Renal cortex interstitium (tissue), 15 donors: ENCODE results near the gene RIC1. TPM values are rescaled to one million over a fixed set of nuclear protein-coding genes. Genes with fewer than 3 reads are reported as not detected.
"Not testable (repeated sequence)": the region's sequence is repeated elsewhere in the genome, so short reads cannot be mapped to it uniquely, and the experiment has no call there.

ENCODE experiments used
- DNase-seq, 11 donors: peaks; one replicate each; pipeline ENCODE4 v3.0.0-alpha.2; 2013; ENCODE audit warnings: low read depth in 9 of 11, low spot score in 4 of 11; ENCODE audit errors: extremely low read depth in 1 of 11
- long read RNA-seq, 16 experiments: transcript quantifications; one replicate each; lab custom pipeline, GENCODE V29; 2026
- polyA plus RNA-seq, 3 donors: library from polyadenylated mRNA; unstranded; fragments of 120-200 nt; gene quantifications; one replicate each; pipeline ENCODE4 v1.2.1, GENCODE V29; 2013; ENCODE audit not compliant: insufficient read length in 3 of 3

Gene RIC1, protein sequence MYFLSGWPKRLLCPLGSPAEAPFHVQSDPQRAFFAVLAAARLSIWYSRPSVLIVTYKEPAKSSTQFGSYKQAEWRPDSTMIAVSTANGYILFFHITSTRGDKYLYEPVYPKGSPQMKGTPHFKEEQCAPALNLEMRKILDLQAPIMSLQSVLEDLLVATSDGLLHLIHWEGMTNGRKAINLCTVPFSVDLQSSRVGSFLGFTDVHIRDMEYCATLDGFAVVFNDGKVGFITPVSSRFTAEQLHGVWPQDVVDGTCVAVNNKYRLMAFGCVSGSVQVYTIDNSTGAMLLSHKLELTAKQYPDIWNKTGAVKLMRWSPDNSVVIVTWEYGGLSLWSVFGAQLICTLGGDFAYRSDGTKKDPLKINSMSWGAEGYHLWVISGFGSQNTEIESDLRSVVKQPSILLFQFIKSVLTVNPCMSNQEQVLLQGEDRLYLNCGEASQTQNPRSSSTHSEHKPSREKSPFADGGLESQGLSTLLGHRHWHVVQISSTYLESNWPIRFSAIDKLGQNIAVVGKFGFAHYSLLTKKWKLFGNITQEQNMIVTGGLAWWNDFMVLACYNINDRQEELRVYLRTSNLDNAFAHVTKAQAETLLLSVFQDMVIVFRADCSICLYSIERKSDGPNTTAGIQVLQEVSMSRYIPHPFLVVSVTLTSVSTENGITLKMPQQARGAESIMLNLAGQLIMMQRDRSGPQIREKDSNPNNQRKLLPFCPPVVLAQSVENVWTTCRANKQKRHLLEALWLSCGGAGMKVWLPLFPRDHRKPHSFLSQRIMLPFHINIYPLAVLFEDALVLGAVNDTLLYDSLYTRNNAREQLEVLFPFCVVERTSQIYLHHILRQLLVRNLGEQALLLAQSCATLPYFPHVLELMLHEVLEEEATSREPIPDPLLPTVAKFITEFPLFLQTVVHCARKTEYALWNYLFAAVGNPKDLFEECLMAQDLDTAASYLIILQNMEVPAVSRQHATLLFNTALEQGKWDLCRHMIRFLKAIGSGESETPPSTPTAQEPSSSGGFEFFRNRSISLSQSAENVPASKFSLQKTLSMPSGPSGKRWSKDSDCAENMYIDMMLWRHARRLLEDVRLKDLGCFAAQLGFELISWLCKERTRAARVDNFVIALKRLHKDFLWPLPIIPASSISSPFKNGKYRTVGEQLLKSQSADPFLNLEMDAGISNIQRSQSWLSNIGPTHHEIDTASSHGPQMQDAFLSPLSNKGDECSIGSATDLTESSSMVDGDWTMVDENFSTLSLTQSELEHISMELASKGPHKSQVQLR (N-terminal part only)
- polyA plus RNA-seq = 10 to 100 TPM; 28.5 to 34.6 (median 29.9) TPM
- long read RNA-seq, donor 1, partial matches to known transcripts = 7 of 7 reads
- long read RNA-seq, donor 1, other reads (novel, unspliced or antisense) = 0 of 7 reads
- long read RNA-seq, donor 2, full-length matches to known transcripts = 1 of 1 reads
- long read RNA-seq, donor 2, partial matches to known transcripts = 0 of 1 reads
- long read RNA-seq, donor 2, other reads (novel, unspliced or antisense) = 0 of 1 reads
- long read RNA-seq, donor 3, full-length matches to known transcripts = 1 of 14 reads
- long read RNA-seq, donor 3, partial matches to known transcripts = 13 of 14 reads
- long read RNA-seq, donor 3, other reads (novel, unspliced or antisense) = 0 of 14 reads
- long read RNA-seq, donor 4, full-length matches to known transcripts = 1 of 9 reads
- long read RNA-seq, donor 4, partial matches to known transcripts = 8 of 9 reads
- long read RNA-seq, donor 4, other reads (novel, unspliced or antisense) = 0 of 9 reads
- long read RNA-seq, donor 5 = 0 reads
- long read RNA-seq, donor 6, full-length matches to known transcripts = 2 of 8 reads
- long read RNA-seq, donor 6, partial matches to known transcripts = 6 of 8 reads
- long read RNA-seq, donor 6, other reads (novel, unspliced or antisense) = 0 of 8 reads
- long read RNA-seq, donor 7, full-length matches to known transcripts = 1 of 1 reads
- long read RNA-seq, donor 7, partial matches to known transcripts = 0 of 1 reads
- long read RNA-seq, donor 7, other reads (novel, unspliced or antisense) = 0 of 1 reads
- long read RNA-seq, donor 8, full-length matches to known transcripts = 2 of 21 reads
- long read RNA-seq, donor 8, partial matches to known transcripts = 10 of 21 reads
- long read RNA-seq, donor 8, other reads (novel, unspliced or antisense) = 9 of 21 reads
- long read RNA-seq, donor 9, partial matches to known transcripts = 0 of 1 reads
- long read RNA-seq, donor 9, other reads (novel, unspliced or antisense) = 0 of 1 reads
- long read RNA-seq, donor 10, full-length matches to known transcripts = 2 of 2 reads
- long read RNA-seq, donor 10, partial matches to known transcripts = 0 of 2 reads
- long read RNA-seq, donor 10, other reads (novel, unspliced or antisense) = 0 of 2 reads
- long read RNA-seq, donor 11 = 0 reads
- long read RNA-seq, donor 12 = 0 reads
- long read RNA-seq, donor 13 = 0 reads
- long read RNA-seq, donor 14 = 0 reads
- long read RNA-seq, donor 15 = 0 reads
- long read RNA-seq, donor 16, partial matches to known transcripts = 43 of 52 reads
- long read RNA-seq, donor 16, other reads (novel, unspliced or antisense) = 9 of 52 reads

DNA sequence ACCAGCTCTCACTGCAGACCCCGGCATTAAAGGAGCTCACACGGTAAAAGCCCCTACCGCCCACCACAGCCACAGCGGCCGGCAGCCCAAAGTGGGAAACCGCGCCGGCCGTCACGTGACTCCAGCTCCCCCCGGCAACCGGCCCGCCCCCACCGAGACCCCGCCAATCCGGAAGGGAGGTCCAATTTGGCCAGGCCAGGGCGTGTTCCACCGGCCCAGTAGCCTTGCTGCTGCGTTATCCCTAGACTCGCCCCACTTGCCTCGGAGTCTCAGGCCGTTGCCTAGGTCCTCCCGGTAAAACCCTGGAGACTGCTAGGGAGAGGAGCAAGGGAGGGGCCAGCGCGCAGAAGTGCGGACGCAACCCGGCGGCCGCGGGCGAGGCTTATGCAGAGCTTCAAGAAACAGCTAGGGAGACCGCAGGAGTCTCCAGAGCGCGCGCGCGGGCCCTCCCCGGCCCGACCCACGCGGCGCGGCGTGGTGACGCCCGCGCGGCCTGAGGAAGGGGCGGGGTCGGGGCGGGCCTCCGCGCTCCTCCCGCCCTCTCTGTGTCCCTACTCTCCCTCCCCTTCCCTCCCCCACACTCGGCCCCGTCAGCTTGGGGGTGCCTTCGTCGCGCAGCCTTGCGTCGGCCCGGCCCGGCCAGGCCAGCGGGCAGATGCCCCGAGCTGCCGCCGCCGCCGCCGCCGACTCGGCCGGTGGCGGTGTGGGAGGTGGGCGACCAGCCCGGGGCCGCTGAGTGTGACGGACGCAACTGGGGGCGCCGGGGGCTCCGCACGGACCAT lies at the start of gene RIC1:
RIC1 (plus strand) TSS at position 578 of the 782 bp plus-strand sequence; CDS start at position 781, 203 bp downstream.
- DNase-seq = peak; percentile 78 to 91 (median 86)

DNA sequence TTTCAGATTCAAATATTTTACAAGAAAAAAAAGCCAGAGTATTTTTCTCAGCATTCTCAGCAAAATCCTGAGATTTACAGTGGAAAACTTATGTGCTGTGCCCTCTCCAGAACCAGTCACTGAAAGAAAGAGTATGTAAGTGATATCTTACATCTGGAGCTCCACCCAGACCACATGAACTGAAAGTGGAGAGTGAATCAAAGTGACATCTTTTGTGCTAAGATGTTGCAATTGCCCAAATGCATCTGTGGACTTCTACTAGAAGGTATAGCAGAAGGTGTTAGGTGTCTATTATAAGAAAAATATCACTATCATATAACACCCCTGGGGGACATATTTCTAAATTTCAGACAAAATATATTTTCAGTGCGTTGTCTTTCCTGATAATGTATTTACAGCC lies 49.0 kb upstream of the RIC1 start:
- DNase-seq = no peak

DNA sequence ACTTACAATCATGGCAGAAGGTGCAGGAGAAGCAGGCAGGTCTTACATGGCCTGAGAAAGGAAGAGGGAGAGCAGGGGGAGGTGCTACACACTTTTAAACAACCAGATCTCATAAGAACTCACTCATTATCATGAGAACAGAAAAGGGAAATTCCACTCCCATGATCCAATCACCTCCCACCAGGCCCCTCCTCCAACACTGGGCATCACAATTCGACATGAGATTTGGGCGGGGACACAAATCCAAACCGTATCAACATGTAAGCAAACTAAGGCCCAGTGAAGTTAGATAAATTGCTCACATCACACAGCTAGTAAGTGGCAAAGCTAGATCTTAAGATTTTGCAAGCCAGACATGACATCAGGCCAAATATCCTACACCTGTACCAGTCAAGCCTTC lies 48.3 kb upstream of the RIC1 start:
- no peak for DNase-seq

DNA sequence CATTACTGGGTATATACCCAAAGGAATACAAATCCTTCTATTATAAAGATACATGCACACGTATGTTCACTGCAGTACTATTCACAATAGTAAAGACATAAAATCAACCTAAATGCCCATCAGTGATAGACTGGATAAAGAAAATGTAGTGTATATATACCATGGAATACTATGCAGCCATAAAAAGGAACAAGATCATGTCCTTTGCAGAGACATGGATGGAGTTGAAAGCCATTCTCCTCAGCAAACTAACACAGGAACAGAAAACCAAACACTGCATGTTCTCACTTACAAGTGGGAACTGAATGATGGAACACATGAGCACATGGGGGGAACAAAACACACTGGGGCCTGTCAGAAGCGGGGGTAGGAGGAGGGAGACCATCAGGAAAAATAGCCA lies 47.2 kb upstream of the RIC1 start:
- DNase-seq = not testable (repeated sequence)

DNA sequence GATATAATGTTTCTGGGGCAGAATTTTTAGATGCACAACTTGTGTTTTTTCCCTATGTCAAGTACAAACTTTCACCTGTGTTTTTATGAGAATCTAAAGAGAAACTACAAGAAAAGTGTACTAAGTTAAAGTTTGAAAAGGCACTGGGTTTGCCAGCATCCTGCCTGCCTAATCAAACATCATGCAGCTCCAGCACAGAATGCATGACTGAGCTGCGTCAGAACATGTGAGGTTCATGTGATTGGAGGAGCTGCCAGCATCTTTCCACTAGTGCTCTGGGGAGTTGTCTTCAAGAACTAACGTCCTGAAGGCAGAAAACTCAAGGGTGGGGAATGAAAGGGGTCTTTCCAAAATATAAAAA lies 46.1 kb upstream of the RIC1 start:
- DNase-seq = no peak

DNA sequence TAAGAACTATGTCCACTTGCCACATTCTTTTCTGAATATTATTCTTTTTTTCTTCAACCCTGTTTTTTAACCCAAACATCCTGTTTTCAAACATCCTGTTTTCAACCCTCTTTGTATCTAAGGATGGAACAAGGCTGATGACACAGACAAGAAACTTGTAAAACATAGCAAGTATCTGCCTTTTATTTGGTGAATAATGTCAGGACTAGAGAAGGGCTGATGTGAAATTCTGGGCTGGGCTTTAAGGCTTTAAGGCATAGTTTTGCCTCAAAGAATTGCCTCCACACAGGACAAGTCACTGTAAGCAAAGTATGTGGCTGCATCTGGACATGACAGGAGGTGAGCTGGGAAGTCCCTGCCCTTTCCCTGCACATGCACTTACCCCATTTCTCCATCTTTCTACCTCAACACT lies 42.5 kb upstream of the RIC1 start:
- DNase-seq = no peak

DNA sequence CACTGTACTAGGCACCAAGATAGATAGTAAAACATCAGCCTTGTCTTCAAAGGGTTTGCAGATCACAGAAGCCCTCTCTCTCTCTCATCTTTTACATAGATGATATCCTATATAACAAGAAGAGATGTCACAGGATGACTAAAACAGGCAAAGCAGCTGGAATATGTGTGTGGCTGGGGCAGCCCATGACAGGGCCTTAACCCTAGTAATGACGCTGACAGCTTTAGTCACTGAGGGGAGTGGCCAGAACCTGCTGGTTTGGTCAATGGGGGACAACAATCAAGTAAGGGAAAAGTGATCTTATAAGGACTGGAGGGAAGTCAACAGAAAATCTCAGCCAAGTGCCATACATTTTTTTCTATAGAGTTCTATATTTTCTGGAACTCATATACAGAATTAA lies 41.9 kb upstream of the RIC1 start:
- DNase-seq = no peak

DNA sequence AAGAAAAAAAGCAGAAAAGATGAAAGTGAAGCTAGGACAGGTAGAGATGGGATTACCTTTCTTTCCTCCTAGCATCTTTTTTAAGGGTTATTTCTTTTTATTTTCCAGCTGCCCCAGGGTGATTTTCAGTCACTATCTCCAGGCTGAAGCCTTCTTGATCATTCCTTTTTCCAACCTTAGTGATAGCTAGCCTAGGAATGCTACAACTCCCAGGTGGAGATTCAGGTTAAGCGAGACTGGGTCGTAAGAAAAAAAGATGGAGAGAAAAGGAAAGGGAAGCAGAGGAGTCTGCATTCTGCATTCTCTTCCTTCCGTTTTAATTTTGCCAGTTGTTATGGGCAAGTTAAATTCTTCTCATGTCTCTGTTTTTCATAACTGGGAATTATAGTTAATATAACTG lies 36.7 kb upstream of the RIC1 start:
- no peak for DNase-seq

DNA sequence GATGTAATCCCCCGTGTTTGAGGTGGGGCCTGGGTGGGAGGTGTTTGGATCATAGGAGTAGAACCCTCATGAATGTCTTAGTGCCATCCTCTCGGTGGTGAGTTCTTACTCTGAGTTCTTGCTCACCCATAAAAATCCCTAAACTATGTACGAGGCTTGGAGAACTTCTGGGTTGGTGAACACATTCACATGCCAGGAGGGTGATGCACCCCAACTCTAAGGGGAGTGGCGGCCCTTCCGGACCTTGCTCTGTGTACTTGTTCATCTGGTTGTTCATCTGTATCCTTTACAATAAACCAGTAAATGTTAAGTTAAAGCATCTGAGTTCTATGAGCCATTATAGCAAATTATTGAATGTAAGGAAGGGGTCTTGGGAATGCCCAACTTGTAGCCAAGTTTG lies 36.0 kb upstream of the RIC1 start:
- no peak for DNase-seq

DNA sequence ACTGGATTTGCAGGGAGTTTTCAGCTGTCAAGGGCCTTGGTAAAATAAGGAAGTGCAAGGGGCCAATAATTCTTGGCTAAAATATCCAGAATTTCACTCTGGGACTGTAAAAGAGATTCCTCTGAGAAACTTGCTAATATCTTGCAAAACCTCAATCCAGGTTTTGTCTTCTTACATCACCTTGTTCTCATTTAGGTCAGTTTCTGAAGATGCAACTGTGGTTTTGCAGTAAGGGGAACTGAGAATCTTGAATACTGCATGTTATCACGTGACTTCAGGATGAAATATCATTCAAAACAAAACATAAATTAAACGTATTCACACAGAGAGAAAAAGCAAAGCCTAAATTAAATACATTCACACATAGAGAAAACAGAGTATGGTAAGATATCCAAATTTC lies 35.0 kb upstream of the RIC1 start:
- DNase-seq = no peak

DNA sequence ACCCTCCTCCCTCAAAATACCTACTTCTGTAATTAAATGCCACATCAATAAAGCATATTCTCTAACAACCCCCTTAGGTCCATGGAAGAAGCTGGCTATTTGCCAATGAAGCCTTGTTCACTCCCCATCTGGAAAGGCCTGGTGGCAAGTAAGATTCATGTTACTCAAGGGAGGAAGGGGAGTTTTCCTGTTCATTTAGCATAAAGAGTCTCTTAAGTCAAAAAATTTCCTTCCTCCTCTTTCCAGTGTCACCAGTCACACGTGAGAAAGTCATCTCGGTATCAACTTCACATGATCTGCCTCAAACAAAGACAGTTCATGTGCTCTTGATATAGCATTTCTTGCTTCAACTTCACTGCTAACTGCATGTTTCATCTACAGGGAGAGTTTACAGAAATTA lies 32.7 kb upstream of the RIC1 start:
- DNase-seq = peak in 6 of 11 donors; percentile 21 to 53 (median 24)

DNA sequence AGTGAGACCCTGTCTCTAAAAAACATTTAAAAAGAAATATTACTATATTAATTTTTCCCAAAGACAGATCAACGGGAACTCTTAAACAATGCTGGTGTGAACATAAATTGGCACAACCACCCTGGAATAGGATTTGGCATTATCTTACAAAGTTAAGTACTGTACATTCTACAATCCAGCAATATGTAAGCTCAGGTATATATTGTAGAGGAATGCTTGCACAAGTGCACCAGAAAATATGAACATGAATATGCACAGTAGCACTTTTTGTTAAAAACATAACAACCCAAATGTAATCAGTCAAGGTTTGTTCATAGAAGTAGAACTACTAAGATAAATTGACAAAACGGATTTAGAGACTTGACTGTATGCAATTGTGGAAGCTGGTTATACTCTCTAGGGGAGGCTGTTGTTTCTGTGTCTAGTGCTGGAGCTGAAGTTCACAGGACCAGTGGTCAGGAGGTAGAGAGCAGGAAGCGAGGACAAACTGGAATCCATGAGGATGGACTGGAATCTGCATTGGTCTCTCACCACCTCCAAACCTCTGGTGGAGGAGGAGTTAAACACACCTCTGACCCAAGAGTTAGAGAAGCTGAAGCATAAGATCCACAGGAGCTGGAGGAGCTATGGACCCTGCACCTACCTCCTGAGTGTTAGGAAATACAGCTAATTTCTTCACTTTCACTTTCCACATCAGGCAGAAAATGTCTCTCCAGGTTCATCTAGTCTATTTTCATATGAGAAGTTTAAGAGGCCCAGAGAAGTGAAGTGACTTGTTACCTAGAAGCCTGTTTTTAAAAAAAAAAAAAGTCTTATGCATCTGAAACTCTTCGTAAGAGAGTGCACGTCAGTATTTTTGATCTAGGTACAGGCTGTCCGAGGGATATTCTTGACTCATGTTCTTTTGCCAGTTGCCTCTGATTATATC lies 20.3 kb upstream of the RIC1 start:
- DNase-seq = no peak

DNA sequence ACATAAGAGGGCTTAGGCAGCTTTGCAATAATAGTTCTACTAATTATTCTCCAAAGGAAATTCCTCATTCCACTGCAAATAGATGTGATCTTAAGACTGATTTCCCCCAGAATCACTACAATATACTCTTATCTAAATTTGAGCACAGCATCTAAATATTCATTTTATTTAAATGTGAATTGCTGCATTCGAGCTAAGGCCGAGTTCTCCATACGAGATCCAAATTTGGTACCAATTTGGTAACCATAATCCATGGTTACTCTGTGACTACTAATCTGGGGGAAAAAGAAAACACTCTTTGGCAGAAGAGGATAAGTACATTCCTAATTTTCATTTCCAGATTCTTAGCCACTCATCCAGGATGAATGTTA lies 19.7 kb upstream of the RIC1 start:
- DNase-seq = no peak

DNA sequence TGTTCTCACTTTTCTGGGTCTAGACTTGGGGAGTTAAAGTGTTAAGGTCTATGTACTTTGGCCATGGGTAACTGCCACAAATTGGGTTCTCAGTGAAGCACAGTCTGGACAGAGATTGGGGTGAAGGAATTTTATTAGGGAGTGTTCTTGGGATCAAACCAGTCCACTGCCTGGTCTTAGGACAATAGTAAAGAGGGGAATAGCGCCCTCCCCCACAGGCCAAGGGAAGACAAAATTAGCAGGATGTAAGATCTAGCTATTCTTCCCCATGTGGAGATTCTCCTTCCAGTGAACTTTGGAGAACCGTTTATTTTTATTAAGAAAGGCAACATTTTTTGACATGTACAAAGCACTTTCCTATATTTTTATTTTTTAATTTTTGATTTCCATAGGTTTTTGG lies 18.4 kb upstream of the RIC1 start:
- no peak for DNase-seq
